Measurements from ENCODE around the gene AICDA.

AICDA gene

DNA sequence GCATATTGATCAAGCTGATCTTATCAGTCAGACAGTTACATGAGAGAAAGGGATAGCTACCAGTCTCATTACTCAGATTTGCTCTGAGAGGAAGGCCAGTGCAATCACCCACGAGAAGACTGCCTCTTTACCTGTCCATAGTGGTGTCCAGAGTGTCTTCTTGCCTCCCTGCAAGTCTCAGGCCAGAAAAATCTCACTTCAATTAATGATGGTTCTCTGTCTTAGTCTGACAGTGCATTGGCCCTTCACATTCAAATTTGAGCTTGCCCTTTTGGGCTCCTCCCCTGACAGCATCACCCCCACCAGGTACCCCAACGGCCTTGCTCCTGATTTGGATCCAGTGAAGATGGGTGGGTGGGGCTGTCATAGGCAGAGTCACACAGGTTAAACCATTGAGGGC lies at the start of gene AICDA:
Gene AICDA (minus strand): TSS at position 231 of the 400 bp plus-strand sequence. CDS start 92 bp downstream, at position 139.
- H3K27me3 ChIP-seq (ENCODE audit: insufficient read depth, low read length), result no peaks in the 10 kb centered on the region
- H3K4me3 ChIP-seq (ENCODE audit: low read depth, low read length), result no peak within 1 kb of the TSS
- H3K4me1 ChIP-seq (ENCODE audit: control insufficient read depth, insufficient read depth, low read length, unreplicated experiment), result no peaks in the 10 kb centered on the region
- H3K27ac ChIP-seq (ENCODE audit: low read depth, low read length), result no peak within 1 kb of the TSS
- H3K36me3 ChIP-seq (ENCODE audit: insufficient read depth, low read length), result no peaks in the 10 kb centered on the region
- H2AFZ ChIP-seq (ENCODE audit: low read length, unreplicated experiment), result no peak within 1 kb of the TSS
- no peaks in the 10 kb centered on the region for H3K79me2 ChIP-seq (ENCODE audit: control insufficient read depth, insufficient read depth, low read length, unreplicated experiment)

DNA sequence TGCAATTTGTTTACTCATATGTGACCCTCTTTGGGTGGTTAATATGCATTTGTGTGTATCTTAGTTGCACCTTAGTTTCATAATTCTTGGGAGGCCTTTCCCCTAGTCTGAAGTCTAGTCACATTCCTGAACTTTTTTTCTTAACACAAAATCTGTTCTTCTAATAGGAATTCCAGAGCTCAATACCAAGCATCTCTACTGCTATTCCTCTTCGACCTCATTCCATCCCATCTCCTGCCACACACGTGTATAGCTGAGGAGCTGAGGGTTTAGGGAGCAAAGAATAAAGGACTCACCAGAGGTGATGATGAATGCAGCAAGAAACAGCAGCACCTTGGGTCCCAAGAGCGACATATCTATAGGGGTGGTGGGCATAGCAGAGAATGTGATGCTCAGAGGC lies 49.1 kb upstream of the AICDA start:
- H3K27ac ChIP-seq (ENCODE audit: low read depth, low read length), result no peak overlapping the region
- H3K4me3 ChIP-seq (ENCODE audit: low read depth, low read length), result no peak overlapping the region
- no peaks in the 10 kb centered on the region for H3K4me1 ChIP-seq (ENCODE audit: control insufficient read depth, insufficient read depth, low read length, unreplicated experiment)
- no peaks in the 10 kb centered on the region for H3K36me3 ChIP-seq (ENCODE audit: insufficient read depth, low read length)
- no peaks in the 10 kb centered on the region for H3K79me2 ChIP-seq (ENCODE audit: control insufficient read depth, insufficient read depth, low read length, unreplicated experiment)
- no peak overlapping the region for H2AFZ ChIP-seq (ENCODE audit: low read length, unreplicated experiment)
- no peaks in the 10 kb centered on the region for H3K27me3 ChIP-seq (ENCODE audit: insufficient read depth, low read length)

- Histone ChIP-seq H3K27ac (ENCODE audit: low read depth, low read length) (no peak overlapping the region), H2AFZ (ENCODE audit: low read length, unreplicated experiment) (no peak overlapping the region)
Observed at GRCh38 chr12:8661016-8661415, 48.4 kb upstream of the AICDA start.

DNA sequence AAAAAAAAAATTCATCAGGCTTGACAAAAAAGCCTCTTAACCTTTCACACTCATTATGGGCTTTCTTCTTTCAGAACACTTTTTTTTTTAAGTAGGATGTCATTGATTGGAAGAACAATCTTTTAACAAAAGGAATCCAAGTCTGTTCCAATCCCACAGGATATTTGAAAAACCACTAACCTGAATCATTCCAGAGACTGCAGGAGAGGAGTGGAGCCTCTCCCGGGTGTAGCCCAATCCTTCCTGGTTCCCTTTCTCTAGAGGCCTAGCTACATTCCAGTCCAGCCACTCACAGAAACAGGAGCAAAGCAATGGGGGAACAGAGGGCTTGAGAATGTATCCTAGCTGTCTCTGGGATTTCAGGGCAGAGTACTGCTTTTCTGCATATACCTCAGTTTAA lies 45.7 kb upstream of the AICDA start:
- H3K27me3 ChIP-seq (ENCODE audit: insufficient read depth, low read length), result no peaks in the 10 kb centered on the region
- H3K36me3 ChIP-seq (ENCODE audit: insufficient read depth, low read length), result no peaks in the 10 kb centered on the region
- no peaks in the 10 kb centered on the region for H3K79me2 ChIP-seq (ENCODE audit: control insufficient read depth, insufficient read depth, low read length, unreplicated experiment)
- H3K4me3 ChIP-seq (ENCODE audit: low read depth, low read length), result no peak overlapping the region
- H2AFZ ChIP-seq (ENCODE audit: low read length, unreplicated experiment), result peak overlapping the region; percentile 84
- no peaks in the 10 kb centered on the region for H3K4me1 ChIP-seq (ENCODE audit: control insufficient read depth, insufficient read depth, low read length, unreplicated experiment)
- H3K27ac ChIP-seq (ENCODE audit: low read depth, low read length), result peak overlapping the region; percentile 29; the same call in 1 of the 2 replicates

More at GRCh38 chr12:8661016-8661415, 48.4 kb upstream of the AICDA start:
- H3K4me1 ChIP-seq (ENCODE audit: control insufficient read depth, insufficient read depth, low read length, unreplicated experiment), result no peaks in the 10 kb centered on the region
- H3K79me2 ChIP-seq (ENCODE audit: control insufficient read depth, insufficient read depth, low read length, unreplicated experiment), result no peaks in the 10 kb centered on the region
- no peaks in the 10 kb centered on the region for H3K27me3 ChIP-seq (ENCODE audit: insufficient read depth, low read length)
- H3K36me3 ChIP-seq (ENCODE audit: insufficient read depth, low read length), result no peaks in the 10 kb centered on the region
- H3K4me3 ChIP-seq (ENCODE audit: low read depth, low read length), result no peak overlapping the region

DNA sequence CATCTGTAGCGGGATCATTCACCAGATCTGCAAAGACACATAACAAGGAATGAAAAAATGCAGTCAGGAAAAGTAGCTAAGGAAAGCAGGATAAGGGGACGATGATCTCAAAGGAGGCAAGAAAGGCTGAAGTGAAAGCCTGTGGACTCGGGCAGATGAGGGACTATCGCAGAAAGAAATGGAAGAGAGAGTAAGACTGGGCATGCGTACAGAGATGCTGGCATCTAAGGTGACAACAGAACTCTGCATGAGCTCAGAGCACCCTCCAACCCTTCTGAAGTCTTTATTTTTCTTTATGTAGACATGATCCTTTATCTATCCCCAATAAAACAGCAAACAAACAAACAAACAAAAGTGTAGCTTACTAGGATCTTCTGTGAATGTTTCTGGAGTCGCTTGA lies 42.8 kb upstream of the AICDA start:
- H3K27ac ChIP-seq (ENCODE audit: low read depth, low read length), result no peak overlapping the region
- no peak overlapping the region for H2AFZ ChIP-seq (ENCODE audit: low read length, unreplicated experiment)
- H3K36me3 ChIP-seq (ENCODE audit: insufficient read depth, low read length), result no peaks in the 10 kb centered on the region
- no peak overlapping the region for H3K4me3 ChIP-seq (ENCODE audit: low read depth, low read length)
- no peaks in the 10 kb centered on the region for H3K4me1 ChIP-seq (ENCODE audit: control insufficient read depth, insufficient read depth, low read length, unreplicated experiment)
- H3K27me3 ChIP-seq (ENCODE audit: insufficient read depth, low read length), result no peaks in the 10 kb centered on the region
- H3K79me2 ChIP-seq (ENCODE audit: control insufficient read depth, insufficient read depth, low read length, unreplicated experiment), result no peaks in the 10 kb centered on the region

DNA sequence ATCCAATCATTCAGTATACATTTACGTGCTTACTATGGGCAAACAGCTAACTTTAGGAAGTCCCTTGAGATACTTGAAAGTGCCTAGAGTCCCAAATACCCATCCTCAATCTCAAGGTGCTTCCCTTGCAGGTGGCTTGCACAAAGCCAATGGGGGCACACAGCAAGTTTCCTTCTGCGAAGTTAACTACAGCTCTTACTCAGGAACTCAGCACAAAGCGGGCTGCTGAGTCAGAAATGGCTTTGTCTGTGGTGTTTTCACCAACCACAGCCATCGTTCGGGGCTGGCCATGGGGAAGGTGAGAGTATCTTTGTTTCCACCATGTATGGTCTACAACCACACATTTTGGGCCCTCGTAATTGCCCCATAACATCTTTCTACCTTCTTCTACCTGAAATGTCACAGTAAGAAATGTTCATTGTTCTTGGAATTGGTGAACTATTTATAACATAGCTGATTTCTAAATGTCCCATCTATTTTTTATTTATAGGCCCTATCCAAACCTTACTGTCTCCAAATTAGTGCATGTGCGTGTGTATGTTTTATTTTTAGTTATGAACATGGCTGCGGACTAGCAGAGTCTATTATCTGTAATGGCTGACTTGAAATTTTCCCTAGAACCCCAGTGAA lies 36.0 kb upstream of the AICDA start:
- no peaks in the 10 kb centered on the region for H3K79me2 ChIP-seq (ENCODE audit: control insufficient read depth, insufficient read depth, low read length, unreplicated experiment)
- H3K27ac ChIP-seq (ENCODE audit: low read depth, low read length), result no peak overlapping the region
- no peaks in the 10 kb centered on the region for H3K36me3 ChIP-seq (ENCODE audit: insufficient read depth, low read length)

GRCh38 chr12:8647968-8648367 lies 35.3 kb upstream of the AICDA start:
- Histone ChIP-seq H3K79me2 (ENCODE audit: control insufficient read depth, insufficient read depth, low read length, unreplicated experiment) (no peaks in the 10 kb centered on the region), H3K4me3 (ENCODE audit: low read depth, low read length) (no peak overlapping the region), H3K27ac (ENCODE audit: low read depth, low read length) (no peak overlapping the region), H3K4me1 (ENCODE audit: control insufficient read depth, insufficient read depth, low read length, unreplicated experiment) (no peaks in the 10 kb centered on the region), H3K36me3 (ENCODE audit: insufficient read depth, low read length) (no peaks in the 10 kb centered on the region), H2AFZ (ENCODE audit: low read length, unreplicated experiment) (no peak overlapping the region), H3K27me3 (ENCODE audit: insufficient read depth, low read length) (0 out of 2 replicates have a peak, but pooled peaks cover 12% of the 10 kb centered on the region)

More for the DNA sequence above, 36.0 kb upstream of the AICDA start:
- Histone ChIP-seq H3K4me3 (ENCODE audit: low read depth, low read length) (no peak overlapping the region), H3K4me1 (ENCODE audit: control insufficient read depth, insufficient read depth, low read length, unreplicated experiment) (no peaks in the 10 kb centered on the region), H3K27me3 (ENCODE audit: insufficient read depth, low read length) (0 out of 2 replicates have a peak, but pooled peaks cover 12% of the 10 kb centered on the region), H2AFZ (ENCODE audit: low read length, unreplicated experiment) (no peak overlapping the region)

GRCh38 chr12:8644345-8645248 lies 31.9 kb upstream of the AICDA start:
- H2AFZ ChIP-seq (ENCODE audit: low read length, unreplicated experiment), result no peak overlapping the region
- H3K79me2 ChIP-seq (ENCODE audit: control insufficient read depth, insufficient read depth, low read length, unreplicated experiment), result no peaks in the 10 kb centered on the region
- H3K36me3 ChIP-seq (ENCODE audit: insufficient read depth, low read length), result no peaks in the 10 kb centered on the region
- no peak overlapping the region for H3K4me3 ChIP-seq (ENCODE audit: low read depth, low read length)
- no peak overlapping the region for H3K27ac ChIP-seq (ENCODE audit: low read depth, low read length)
- 0 out of 2 replicates have a peak, but pooled peaks cover 12% of the 10 kb centered on the region for H3K27me3 ChIP-seq (ENCODE audit: insufficient read depth, low read length)
- H3K4me1 ChIP-seq (ENCODE audit: control insufficient read depth, insufficient read depth, low read length, unreplicated experiment), result no peaks in the 10 kb centered on the region

DNA sequence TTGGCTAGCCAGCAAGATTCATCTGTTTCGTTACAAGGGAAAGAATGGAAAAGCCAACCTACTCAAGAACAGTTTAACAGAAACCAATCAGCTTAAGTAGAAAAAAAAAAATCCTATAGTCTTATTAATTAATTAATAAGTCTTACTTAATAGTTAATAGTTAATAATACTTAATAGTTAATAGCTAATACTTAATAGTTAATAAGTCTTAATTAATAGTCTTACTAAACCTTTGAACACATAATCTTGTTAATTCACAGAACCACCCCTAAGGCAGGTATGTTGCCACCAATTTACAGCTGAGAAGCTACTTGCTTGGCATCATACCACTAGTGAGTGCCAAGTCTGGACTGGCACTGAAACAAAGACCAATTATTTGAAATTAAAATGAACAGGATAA lies 30.1 kb upstream of the AICDA start:
- no peak overlapping the region for H3K4me3 ChIP-seq (ENCODE audit: low read depth, low read length)
- no peaks in the 10 kb centered on the region for H3K27me3 ChIP-seq (ENCODE audit: insufficient read depth, low read length)
- H3K79me2 ChIP-seq (ENCODE audit: control insufficient read depth, insufficient read depth, low read length, unreplicated experiment), result no peaks in the 10 kb centered on the region
- no peaks in the 10 kb centered on the region for H3K36me3 ChIP-seq (ENCODE audit: insufficient read depth, low read length)
- H3K27ac ChIP-seq (ENCODE audit: low read depth, low read length), result no peak overlapping the region
- H2AFZ ChIP-seq (ENCODE audit: low read length, unreplicated experiment), result no peak overlapping the region
- H3K4me1 ChIP-seq (ENCODE audit: control insufficient read depth, insufficient read depth, low read length, unreplicated experiment), result no peaks in the 10 kb centered on the region

DNA sequence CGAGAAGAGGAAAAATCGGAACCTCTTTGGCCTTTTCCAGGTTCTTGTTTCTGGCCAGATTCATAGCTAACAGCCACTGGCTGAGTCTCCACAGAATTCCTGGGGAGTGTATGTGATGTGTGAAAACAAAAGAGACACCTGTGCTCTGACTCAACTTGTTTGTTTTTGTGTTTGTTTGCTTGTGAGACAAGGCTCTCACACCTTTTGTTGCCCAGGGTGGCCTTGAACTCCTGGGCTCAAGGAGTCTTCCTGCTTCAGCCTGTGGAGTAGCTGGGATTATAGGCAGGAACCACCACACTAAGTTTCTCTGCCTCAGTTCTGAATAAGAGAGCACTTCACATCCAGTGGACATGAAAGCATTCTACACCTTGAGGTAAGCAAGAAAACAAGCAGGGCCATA lies 27.3 kb upstream of the AICDA start:
- H3K4me3 ChIP-seq (ENCODE audit: low read depth, low read length), result no peak overlapping the region
- H3K79me2 ChIP-seq (ENCODE audit: control insufficient read depth, insufficient read depth, low read length, unreplicated experiment), result no peaks in the 10 kb centered on the region
- no peaks in the 10 kb centered on the region for H3K27me3 ChIP-seq (ENCODE audit: insufficient read depth, low read length)
- H3K4me1 ChIP-seq (ENCODE audit: control insufficient read depth, insufficient read depth, low read length, unreplicated experiment), result no peaks in the 10 kb centered on the region
- H3K36me3 ChIP-seq (ENCODE audit: insufficient read depth, low read length), result no peaks in the 10 kb centered on the region
- no peak overlapping the region for H2AFZ ChIP-seq (ENCODE audit: low read length, unreplicated experiment)
- H3K27ac ChIP-seq (ENCODE audit: low read depth, low read length), result no peak overlapping the region

DNA sequence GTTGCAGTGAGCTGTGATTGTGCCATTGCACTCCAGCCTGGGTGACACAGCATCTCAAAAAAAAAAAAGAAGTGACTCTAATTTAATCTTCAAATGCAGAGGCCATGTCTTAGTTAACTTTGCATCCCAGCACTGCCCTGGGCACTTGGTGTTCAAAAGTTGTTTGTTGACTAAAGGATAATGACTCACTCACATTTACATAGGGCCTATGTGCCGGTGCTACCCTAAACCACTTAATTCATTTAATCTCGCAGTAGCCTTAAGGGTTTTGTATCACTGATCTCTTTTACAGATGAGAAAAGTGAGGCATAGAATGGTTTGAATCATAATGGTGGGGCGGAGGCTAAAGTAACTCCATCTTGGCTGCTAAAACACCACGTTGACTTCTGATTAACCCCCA lies 26.3 kb upstream of the AICDA start:
- no peak overlapping the region for H3K27ac ChIP-seq (ENCODE audit: low read depth, low read length)
- H2AFZ ChIP-seq (ENCODE audit: low read length, unreplicated experiment), result no peak overlapping the region
- no peaks in the 10 kb centered on the region for H3K36me3 ChIP-seq (ENCODE audit: insufficient read depth, low read length)
- no peaks in the 10 kb centered on the region for H3K79me2 ChIP-seq (ENCODE audit: control insufficient read depth, insufficient read depth, low read length, unreplicated experiment)
- H3K27me3 ChIP-seq (ENCODE audit: insufficient read depth, low read length), result no peaks in the 10 kb centered on the region
- no peaks in the 10 kb centered on the region for H3K4me1 ChIP-seq (ENCODE audit: control insufficient read depth, insufficient read depth, low read length, unreplicated experiment)
- no peak overlapping the region for H3K4me3 ChIP-seq (ENCODE audit: low read depth, low read length)

All from ACC112 (cell line).